Vagina (tissue), 2 donors: ENCODE data around the gene AK9. TPM values are rescaled to one million over a fixed set of nuclear protein-coding genes. Genes with fewer than 3 reads are reported as not detected.

Source experiments
- DNase-seq, 2 donors: peaks; one replicate each; pipeline ENCODE4 v3.0.0-alpha.2; 2017; ENCODE audit errors: extremely low spot score in 2 of 2
- H3K27ac ChIP-seq: fragments of 200-600 bp; sonication (generic); one replicate; pipeline ENCODE4 v1.5.1; 2019
- H3K27me3 ChIP-seq: fragments of 200-600 bp; sonication (generic); one replicate; pipeline ENCODE4 v1.5.1; 2019
- H3K36me3 ChIP-seq, 2 donors: fragments of 200-600 bp; sonication (generic); one replicate each; pipeline ENCODE4 v1.5.1; 2017 to 2019
- H3K4me1 ChIP-seq: fragments of 200-600 bp; sonication (generic); one replicate; pipeline ENCODE4 v1.5.1; 2019
- H3K4me3 ChIP-seq, 2 donors: fragments of 200-600 bp; sonication (generic); 1 replicate in 1 of 2; 2 replicates in 1 of 2; pipeline ENCODE4 v1.5.1; 2016 to 2019
- H3K9me3 ChIP-seq: fragments of 200-600 bp; sonication (generic); one replicate; pipeline ENCODE4 v1.5.1; 2019
- POLR2A ChIP-seq, 2 donors: fragments of 450-650 bp; IDR thresholded peaks; one replicate each; pipeline ENCODE4 v1.6.1; 2017; ENCODE audit warnings: antibody characterized with exemption in 2 of 2, mild to moderate bottlenecking in 2 of 2, moderate library complexity in 2 of 2
- POLR2AphosphoS5 ChIP-seq, 2 donors: sonication (generic); formaldehyde crosslinking; IDR thresholded peaks; one replicate each; pipeline ENCODE4 v1.9.0; 2017; ENCODE audit warnings: antibody characterized with exemption in 2 of 2, mild to moderate bottlenecking in 2 of 2, low read depth in 1 of 2; ENCODE audit not compliant: insufficient read depth in 1 of 2
- intact Hi-C: fragments of 100-400 bp; cut with DNase I; formaldehyde crosslinking; loops from one replicate; pipeline ENCODE4 v1.15.1; 2023
- total RNA-seq: library from RNA; depleted of rRNA; stranded (reverse); fragments of >200 nt; gene quantifications from one replicate; pipeline ENCODE4 v1.2.3, GENCODE V29; 2016
- TF ChIP-seq, protein P1 (sequence below), 3 experiments: fragments of 450-650 bp in 2 of 3; fragments of 200-600 bp in 1 of 3; sonication (generic) in 1 of 3; IDR thresholded peaks; one replicate each; pipeline ENCODE4 v1.5.1; 2017 to 2019; ENCODE audit warnings: antibody characterized with exemption in 3 of 3, mild to moderate bottlenecking in 2 of 3, moderate library complexity in 2 of 3

AK9 gene
- total RNA-seq, 1 donor from 2014 or later, result 8.1 TPM

GRCh38 chr6:109531446-109531845 lies 159.6 kb downstream of the AK9 start:
- H3K36me3 ChIP-seq, result no peaks in the 10 kb centered on the region
- no peaks in the 10 kb centered on the region for H3K27me3 ChIP-seq
- no peak overlapping the region for H3K27ac ChIP-seq
- no peak for TF ChIP-seq POLR2A (IDR thresholded peaks at IDR 0.05)
- TF ChIP-seq, protein P1, sequence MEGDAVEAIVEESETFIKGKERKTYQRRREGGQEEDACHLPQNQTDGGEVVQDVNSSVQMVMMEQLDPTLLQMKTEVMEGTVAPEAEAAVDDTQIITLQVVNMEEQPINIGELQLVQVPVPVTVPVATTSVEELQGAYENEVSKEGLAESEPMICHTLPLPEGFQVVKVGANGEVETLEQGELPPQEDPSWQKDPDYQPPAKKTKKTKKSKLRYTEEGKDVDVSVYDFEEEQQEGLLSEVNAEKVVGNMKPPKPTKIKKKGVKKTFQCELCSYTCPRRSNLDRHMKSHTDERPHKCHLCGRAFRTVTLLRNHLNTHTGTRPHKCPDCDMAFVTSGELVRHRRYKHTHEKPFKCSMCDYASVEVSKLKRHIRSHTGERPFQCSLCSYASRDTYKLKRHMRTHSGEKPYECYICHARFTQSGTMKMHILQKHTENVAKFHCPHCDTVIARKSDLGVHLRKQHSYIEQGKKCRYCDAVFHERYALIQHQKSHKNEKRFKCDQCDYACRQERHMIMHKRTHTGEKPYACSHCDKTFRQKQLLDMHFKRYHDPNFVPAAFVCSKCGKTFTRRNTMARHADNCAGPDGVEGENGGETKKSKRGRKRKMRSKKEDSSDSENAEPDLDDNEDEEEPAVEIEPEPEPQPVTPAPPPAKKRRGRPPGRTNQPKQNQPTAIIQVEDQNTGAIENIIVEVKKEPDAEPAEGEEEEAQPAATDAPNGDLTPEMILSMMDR (IDR thresholded peaks at IDR 0.05), result no peak
- no peak for TF ChIP-seq POLR2AphosphoS5 (IDR thresholded peaks at IDR 0.05; ENCODE audit: insufficient read depth in 1 of 2, low read depth in 1 of 2)
- no peaks in the 10 kb centered on the region for H3K4me1 ChIP-seq
- DNase-seq, result no peak
- intact Hi-C loops, result no loop called here
- no peak overlapping the region for H3K4me3 ChIP-seq
- H3K9me3 ChIP-seq, result no peaks in the 10 kb centered on the region

GRCh38 chr6:109527989-109528388 lies 163.0 kb downstream of the AK9 start:
- no peak overlapping the region for H3K27ac ChIP-seq
- no peak overlapping the region for H3K4me3 ChIP-seq
- no peaks in the 10 kb centered on the region for H3K9me3 ChIP-seq
- TF ChIP-seq POLR2A (IDR thresholded peaks at IDR 0.05) (no peak), POLR2AphosphoS5 (IDR thresholded peaks at IDR 0.05; ENCODE audit: insufficient read depth in 1 of 2, low read depth in 1 of 2) (no peak)
- TF ChIP-seq, protein P1 (IDR thresholded peaks at IDR 0.05), result no peak
- H3K27me3 ChIP-seq, result no peaks in the 10 kb centered on the region
- intact Hi-C loops, result no loop called here
- no peak for DNase-seq
- no peaks in the 10 kb centered on the region for H3K4me1 ChIP-seq
- H3K36me3 ChIP-seq, result no peaks in the 10 kb centered on the region

GRCh38 chr6:109526905-109527628 lies 163.9 kb downstream of the AK9 start:
- Histone ChIP-seq H3K27me3 (no peaks in the 10 kb centered on the region), H3K9me3 (no peaks in the 10 kb centered on the region), H3K4me3 (no peak overlapping the region), H3K27ac (no peak overlapping the region), H3K36me3 (no peaks in the 10 kb centered on the region), H3K4me1 (no peaks in the 10 kb centered on the region)
- no peak for DNase-seq
- intact Hi-C loops, result no loop called here
- no peak for TF ChIP-seq POLR2AphosphoS5 (IDR thresholded peaks at IDR 0.05; ENCODE audit: insufficient read depth in 1 of 2, low read depth in 1 of 2)
- TF ChIP-seq, protein P1 (IDR thresholded peaks at IDR 0.05), result peak in 2 of 3 experiments; percentile 24 to 41

DNA sequence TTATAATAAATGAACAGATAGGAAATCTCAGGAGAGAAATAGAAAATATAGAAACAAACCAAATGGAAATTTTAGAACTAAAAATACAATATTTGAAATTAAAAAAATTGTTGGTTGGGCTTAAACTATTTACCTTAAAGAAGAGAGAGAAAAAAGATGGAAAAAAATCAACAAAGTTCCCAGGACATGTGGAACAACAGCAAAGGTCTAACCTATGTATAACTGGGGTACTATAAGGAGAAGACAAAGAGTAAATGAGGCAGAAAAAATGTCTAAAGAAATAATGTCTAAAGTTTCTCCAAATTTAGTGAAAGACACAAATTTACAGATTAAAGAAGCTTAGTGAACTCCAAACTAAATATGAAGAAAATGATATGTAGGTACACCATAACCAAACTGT lies 166.9 kb downstream of the AK9 start:
- no peak for DNase-seq
- intact Hi-C loops, result no loop called here
- Histone ChIP-seq H3K9me3 (no peaks in the 10 kb centered on the region), H3K4me3 (no peak overlapping the region), H3K27me3 (no peaks in the 10 kb centered on the region), H3K27ac (no peak overlapping the region), H3K4me1 (no peaks in the 10 kb centered on the region), H3K36me3 (no peaks in the 10 kb centered on the region)
- TF ChIP-seq, protein P1 (IDR thresholded peaks at IDR 0.05), result no peak

DNA sequence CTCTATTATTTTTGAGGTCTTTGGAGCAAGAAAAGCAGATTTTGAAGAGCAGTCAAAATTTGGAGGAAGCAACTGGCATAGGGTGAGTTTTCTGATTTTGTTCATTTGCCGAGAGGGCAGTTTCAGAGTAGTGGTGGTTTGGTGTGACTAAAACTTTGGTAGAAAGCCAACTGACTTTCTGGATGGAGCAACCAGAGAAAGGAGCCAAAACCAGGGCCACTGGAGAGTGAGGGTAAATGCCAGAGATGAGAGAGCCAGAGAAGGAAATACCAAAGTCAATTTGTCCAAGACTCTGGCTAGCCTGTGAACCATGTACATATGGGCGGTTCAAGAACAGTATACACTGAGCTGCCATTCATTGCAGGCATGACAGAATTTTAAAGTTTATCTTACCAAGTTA lies 167.5 kb downstream of the AK9 start:
- intact Hi-C loops, result no loop called here
- Histone ChIP-seq H3K4me1 (no peaks in the 10 kb centered on the region), H3K27ac (no peak overlapping the region), H3K36me3 (no peaks in the 10 kb centered on the region), H3K4me3 (no peak overlapping the region), H3K9me3 (no peaks in the 10 kb centered on the region), H3K27me3 (no peaks in the 10 kb centered on the region)
- no peak for DNase-seq
- TF ChIP-seq POLR2AphosphoS5 (IDR thresholded peaks at IDR 0.05; ENCODE audit: insufficient read depth in 1 of 2, low read depth in 1 of 2) (no peak), POLR2A (IDR thresholded peaks at IDR 0.05) (no peak)
- TF ChIP-seq, protein P1 (IDR thresholded peaks at IDR 0.05), result no peak
